Inferior parietal cortex (tissue), 1 donor: Measurements from ENCODE around the gene ASB12.

Experiments
- DNase-seq: peaks from one replicate; pipeline ENCODE4 v3.0.0-alpha.2; 2016; ENCODE audit errors: extremely low spot score

ASB12 gene

GRCh38 chrX:64186974-64187761 is 43.2 kb downstream of the ASB12 start:
- no peak for DNase-seq

DNA sequence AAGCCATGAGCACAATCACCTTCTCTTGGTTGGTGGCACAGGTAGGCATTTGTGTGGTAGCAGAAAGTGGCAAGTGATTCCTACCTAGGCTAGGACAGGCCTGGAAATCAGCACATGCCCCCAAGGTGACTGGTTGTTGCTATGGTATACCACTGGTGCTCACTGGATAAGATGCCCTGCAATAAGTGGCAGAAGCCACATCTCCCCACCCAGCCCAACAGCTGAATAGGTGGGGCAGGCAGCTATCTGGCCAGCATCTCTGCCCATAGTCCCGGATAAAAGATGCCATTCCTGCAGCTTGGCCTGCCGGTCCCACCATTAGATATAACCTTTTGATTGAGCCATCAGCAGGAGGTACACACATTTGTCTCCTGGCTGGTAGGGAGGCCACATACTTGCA is 46.0 kb downstream of the ASB12 start:
- DNase-seq: no peak

DNA sequence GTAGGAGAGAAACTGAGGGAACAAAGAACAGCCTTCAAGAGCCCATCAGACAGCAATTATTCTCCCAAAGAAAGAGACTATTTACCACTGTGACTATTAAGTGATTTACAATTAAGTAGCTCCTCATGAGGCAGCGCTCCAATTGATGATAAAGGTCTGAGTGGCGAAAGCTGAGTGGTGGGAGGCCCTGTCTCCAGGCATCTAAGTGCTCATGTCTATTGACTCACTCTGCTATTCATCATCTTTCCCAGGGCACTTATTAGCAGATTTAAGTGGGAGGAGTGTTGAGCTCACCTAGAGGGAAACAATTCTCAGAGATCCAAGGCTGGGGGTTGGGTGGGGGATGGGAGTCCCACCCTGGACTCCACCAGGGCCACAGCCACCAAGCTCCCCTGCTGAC is 48.2 kb downstream of the ASB12 start:
- DNase-seq: no peak

DNA sequence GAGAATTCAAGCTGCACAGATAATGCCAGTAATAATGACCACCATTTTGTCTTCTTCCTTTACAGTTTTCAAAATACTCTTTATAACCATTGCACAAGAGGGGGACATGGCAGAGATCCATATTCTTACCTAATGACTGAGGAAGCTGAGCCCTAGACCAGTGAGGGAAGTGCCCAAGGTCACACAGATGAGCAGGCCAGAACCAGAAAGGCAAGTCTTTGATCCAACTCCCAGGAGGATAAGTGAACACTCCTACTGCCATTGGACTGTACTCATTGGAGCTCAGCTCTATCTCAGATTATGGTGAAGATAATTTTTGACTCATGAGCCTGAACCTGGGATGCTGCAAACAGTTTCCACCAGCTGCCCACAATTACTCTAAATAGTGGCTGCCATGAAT is 53.5 kb downstream of the ASB12 start:
- no peak for DNase-seq
